Amniotic epithelial cell (primary cell): ENCODE measurements around the gene PVALEF.

Experiments
- DNase-seq: peaks from one replicate; pipeline ENCODE4 v3.0.0-alpha.2; 2010; ENCODE audit warnings: low read depth

Gene PVALEF

GRCh38 chr17:81128774-81129173 is 36.5 kb upstream of the PVALEF start:
- no peak for DNase-seq

- no peak for DNase-seq
Observed at GRCh38 chr17:81129289-81129688, 36.0 kb upstream of the PVALEF start.

GRCh38 chr17:81129711-81130367 is 35.5 kb upstream of the PVALEF start:
- DNase-seq: no peak

GRCh38 chr17:81130385-81131361 is 34.6 kb upstream of the PVALEF start:
- DNase-seq: no peak

GRCh38 chr17:81131486-81132196 is 33.7 kb upstream of the PVALEF start:
- no peak for DNase-seq

GRCh38 chr17:81132197-81132540 is 33.1 kb upstream of the PVALEF start:
- no peak for DNase-seq

GRCh38 chr17:81132770-81133723 is 32.3 kb upstream of the PVALEF start:
- no peak for DNase-seq

- no peak for DNase-seq
Observed at GRCh38 chr17:81134064-81134781, 31.1 kb upstream of the PVALEF start.

GRCh38 chr17:81135505-81136278 is 29.6 kb upstream of the PVALEF start:
- DNase-seq: no peak

GRCh38 chr17:81136366-81136765 is 28.9 kb upstream of the PVALEF start:
- no peak for DNase-seq

- DNase-seq: no peak
Observed at GRCh38 chr17:81137248-81137647, 28.1 kb upstream of the PVALEF start.

- no peak for DNase-seq
Observed at GRCh38 chr17:81138083-81138482, 27.2 kb upstream of the PVALEF start.

GRCh38 chr17:81138500-81138899 is 26.8 kb upstream of the PVALEF start:
- no peak for DNase-seq

- no peak for DNase-seq
Observed at GRCh38 chr17:81139428-81139827, 25.9 kb upstream of the PVALEF start.

- DNase-seq: no peak
Observed at GRCh38 chr17:81140018-81140417, 25.3 kb upstream of the PVALEF start.

GRCh38 chr17:81140695-81141094 is 24.6 kb upstream of the PVALEF start:
- DNase-seq: no peak

GRCh38 chr17:81142301-81143199 is 22.8 kb upstream of the PVALEF start:
- peak; percentile 68 for DNase-seq

GRCh38 chr17:81143200-81143527 is 22.1 kb upstream of the PVALEF start:
- no peak for DNase-seq

GRCh38 chr17:81143717-81144422 is 21.4 kb upstream of the PVALEF start:
- no peak for DNase-seq
